ENCODE measurements around the gene IMMP2L.

DNA sequence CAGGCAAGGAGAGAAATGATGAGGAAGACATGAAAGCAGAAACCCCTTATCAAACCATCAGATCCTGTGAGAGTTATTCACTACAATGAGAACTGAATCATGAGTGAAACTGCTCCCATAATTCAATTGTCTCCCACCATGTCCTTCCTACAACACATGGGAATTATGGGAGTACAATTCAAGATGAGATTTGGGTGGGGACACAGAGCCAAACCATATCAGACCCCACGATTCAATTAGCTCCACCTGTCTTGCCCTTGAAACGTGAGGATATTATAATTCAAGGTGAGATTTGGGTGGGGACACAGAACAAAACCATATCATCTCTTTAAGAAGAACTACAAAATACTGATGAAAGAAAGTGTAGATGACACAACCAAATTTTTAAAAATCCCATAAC is 128.9 kb downstream of the IMMP2L start:
- TF ChIP-seq, protein P1, sequence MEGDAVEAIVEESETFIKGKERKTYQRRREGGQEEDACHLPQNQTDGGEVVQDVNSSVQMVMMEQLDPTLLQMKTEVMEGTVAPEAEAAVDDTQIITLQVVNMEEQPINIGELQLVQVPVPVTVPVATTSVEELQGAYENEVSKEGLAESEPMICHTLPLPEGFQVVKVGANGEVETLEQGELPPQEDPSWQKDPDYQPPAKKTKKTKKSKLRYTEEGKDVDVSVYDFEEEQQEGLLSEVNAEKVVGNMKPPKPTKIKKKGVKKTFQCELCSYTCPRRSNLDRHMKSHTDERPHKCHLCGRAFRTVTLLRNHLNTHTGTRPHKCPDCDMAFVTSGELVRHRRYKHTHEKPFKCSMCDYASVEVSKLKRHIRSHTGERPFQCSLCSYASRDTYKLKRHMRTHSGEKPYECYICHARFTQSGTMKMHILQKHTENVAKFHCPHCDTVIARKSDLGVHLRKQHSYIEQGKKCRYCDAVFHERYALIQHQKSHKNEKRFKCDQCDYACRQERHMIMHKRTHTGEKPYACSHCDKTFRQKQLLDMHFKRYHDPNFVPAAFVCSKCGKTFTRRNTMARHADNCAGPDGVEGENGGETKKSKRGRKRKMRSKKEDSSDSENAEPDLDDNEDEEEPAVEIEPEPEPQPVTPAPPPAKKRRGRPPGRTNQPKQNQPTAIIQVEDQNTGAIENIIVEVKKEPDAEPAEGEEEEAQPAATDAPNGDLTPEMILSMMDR (optimal IDR thresholded peaks at IDR 0.05 in 1 of 3, IDR thresholded peaks at IDR 0.05 in 1 of 3, conservative IDR thresholded peaks at IDR 0.05 in 1 of 3; ENCODE audit: extremely low read depth in 1 of 3, insufficient read depth in 2 of 3, low read length in 3 of 3): no peak
- no peak for TF ChIP-seq EZH2 (IDR thresholded peaks at IDR 0.05; ENCODE audit: low read length)

Data from keratinocyte (primary cell).